Neural cell (in vitro differentiated cells): ENCODE results near the gene MYO10.

Experiments
- CTCF ChIP-seq: fragments of 450-650 bp; IDR thresholded peaks from 2 replicates; pipeline ENCODE4 v1.5.1; 2014; ENCODE audit warnings: antibody characterized with exemption, mild to moderate bottlenecking, moderate library complexity; ENCODE audit not compliant: poor library complexity, severe bottlenecking
- EP300 ChIP-seq: fragments of 450-650 bp; conservative IDR thresholded peaks from 2 replicates; pipeline ENCODE4 v1.6.1; 2014; ENCODE audit warnings: antibody characterized with exemption, mild to moderate bottlenecking, moderate library complexity; ENCODE audit not compliant: poor library complexity, severe bottlenecking
- EZH2 ChIP-seq: fragments of 200-600, 300-800 bp; shearing (Covaris generic), sonication (generic); IDR thresholded peaks from 2 replicates; pipeline ENCODE4 v1.6.1; 2014; ENCODE audit warnings: antibody characterized with exemption, low read length, borderline replicate concordance, mild to moderate bottlenecking; ENCODE audit not compliant: insufficient read depth, poor library complexity, severe bottlenecking
- RAD21 ChIP-seq: fragments of 450-650 bp; conservative IDR thresholded peaks from 2 replicates; pipeline ENCODE4 v1.6.1; 2014; ENCODE audit warnings: antibody characterized with exemption, mild to moderate bottlenecking, moderate library complexity
- REST ChIP-seq: IDR thresholded peaks from 2 replicates; pipeline ENCODE4 v1.6.1; 2012; ENCODE audit warnings: borderline replicate concordance

- TF ChIP-seq REST (no peak), CTCF (no peak), EP300 (no peak), RAD21 (no peak), EZH2 (no peak)
Measured at GRCh38 chr5:16780325-16780724, 155.8 kb downstream of the MYO10 start.
